ENCODE results near the gene ST3GAL5. TPM values are rescaled to one million over a fixed set of nuclear protein-coding genes. Genes with fewer than 3 reads are reported as not detected.

ST3GAL5 gene
- total RNA-seq, 1 donor from 2014 or later: 9.9 TPM

DNA sequence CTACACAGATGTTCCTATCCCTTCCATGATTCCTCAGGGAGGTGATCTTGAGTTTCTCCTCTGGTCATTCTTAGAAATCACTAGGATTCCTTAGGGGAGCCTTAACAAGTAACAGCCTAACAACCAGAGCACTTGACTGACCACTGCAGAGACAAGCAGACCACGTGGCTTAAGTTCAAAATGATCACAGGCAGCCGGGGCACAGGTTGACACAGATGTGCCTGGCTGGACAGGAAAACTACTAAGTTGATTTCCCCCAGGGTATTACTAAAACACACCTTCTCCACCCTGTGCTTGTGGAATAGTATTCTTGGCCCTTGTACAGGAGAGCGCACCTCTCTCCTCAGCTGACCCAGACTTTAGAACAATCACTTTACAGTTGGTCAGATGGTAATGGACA, 29.9 kb downstream of the ST3GAL5 start:
- no peak overlapping the region for H3K27ac Mint-ChIP-seq
- H3K36me3 ChIP-seq: no peaks in the 10 kb centered on the region
- no peak for DNase-seq (ENCODE audit: low spot score)

DNA sequence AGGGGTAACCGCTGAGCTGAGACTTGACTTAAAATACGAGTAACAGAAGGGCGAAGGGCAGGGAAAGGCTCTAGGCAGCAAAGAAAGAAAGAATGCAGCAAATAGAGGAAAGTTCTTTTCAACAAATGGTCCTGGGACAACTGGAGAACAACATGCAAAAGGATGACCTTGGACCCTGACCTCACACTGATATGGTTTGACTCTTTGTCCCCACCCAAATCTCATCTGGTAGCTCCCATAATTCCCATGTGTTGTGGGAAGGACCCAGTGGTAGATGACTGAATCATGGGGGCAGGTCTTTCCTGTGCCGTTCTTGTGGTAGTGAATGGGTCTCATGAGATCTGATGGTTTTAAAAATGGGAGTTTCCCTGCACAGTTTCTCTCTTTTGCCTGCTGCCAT, 33.9 kb downstream of the ST3GAL5 start:
- no peaks in the 10 kb centered on the region for H3K79me2 ChIP-seq (ENCODE audit: low read depth)
- no peaks in the 10 kb centered on the region for H3K27me3 ChIP-seq
- no peaks in the 10 kb centered on the region for H3K4me1 ChIP-seq
- no peak overlapping the region for H3K9ac ChIP-seq
- H3K9me3 ChIP-seq (ENCODE audit: low read depth): no peaks in the 10 kb centered on the region
- H3K27ac Mint-ChIP-seq: no peak overlapping the region
- H3F3A ChIP-seq (ENCODE audit: low read depth): no peaks in the 10 kb centered on the region
- H3K27ac ChIP-seq: no peak overlapping the region
- no peaks in the 10 kb centered on the region for H3K4me1 Mint-ChIP-seq
- no peak overlapping the region for H3K4me3 ChIP-seq
- no peaks in the 10 kb centered on the region for H4K20me1 ChIP-seq (ENCODE audit: low read depth)
- no peaks in the 10 kb centered on the region for H3K9me3 Mint-ChIP-seq
- no peaks in the 10 kb centered on the region for H3K27me3 Mint-ChIP-seq (ENCODE audit: insufficient read depth, low read depth)
- no peak overlapping the region for H2AFZ ChIP-seq (replicated peaks)
- H3K4me3 Mint-ChIP-seq: no peak overlapping the region
- DNase-seq (ENCODE audit: low spot score): no peak
- H3K4me2 ChIP-seq: no peak overlapping the region
- TF ChIP-seq, protein P1, sequence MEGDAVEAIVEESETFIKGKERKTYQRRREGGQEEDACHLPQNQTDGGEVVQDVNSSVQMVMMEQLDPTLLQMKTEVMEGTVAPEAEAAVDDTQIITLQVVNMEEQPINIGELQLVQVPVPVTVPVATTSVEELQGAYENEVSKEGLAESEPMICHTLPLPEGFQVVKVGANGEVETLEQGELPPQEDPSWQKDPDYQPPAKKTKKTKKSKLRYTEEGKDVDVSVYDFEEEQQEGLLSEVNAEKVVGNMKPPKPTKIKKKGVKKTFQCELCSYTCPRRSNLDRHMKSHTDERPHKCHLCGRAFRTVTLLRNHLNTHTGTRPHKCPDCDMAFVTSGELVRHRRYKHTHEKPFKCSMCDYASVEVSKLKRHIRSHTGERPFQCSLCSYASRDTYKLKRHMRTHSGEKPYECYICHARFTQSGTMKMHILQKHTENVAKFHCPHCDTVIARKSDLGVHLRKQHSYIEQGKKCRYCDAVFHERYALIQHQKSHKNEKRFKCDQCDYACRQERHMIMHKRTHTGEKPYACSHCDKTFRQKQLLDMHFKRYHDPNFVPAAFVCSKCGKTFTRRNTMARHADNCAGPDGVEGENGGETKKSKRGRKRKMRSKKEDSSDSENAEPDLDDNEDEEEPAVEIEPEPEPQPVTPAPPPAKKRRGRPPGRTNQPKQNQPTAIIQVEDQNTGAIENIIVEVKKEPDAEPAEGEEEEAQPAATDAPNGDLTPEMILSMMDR (IDR thresholded peaks at IDR 0.05): no peak
- TF ChIP-seq EZH2 (IDR thresholded peaks at IDR 0.05): no peak
- TF ChIP-seq EZH2phosphoT487 (IDR thresholded peaks at IDR 0.05): no peak
- no peaks in the 10 kb centered on the region for H3K36me3 ChIP-seq
- peaks cover 17% of the 10 kb centered on the region for H3K36me3 Mint-ChIP-seq

More for the DNA sequence above, 29.9 kb downstream of the ST3GAL5 start:
- Histone ChIP-seq H2AFZ (replicated peaks) (no peak overlapping the region), H4K20me1 (ENCODE audit: low read depth) (no peaks in the 10 kb centered on the region), H3F3A (ENCODE audit: low read depth) (no peaks in the 10 kb centered on the region), H3K79me2 (ENCODE audit: low read depth) (no peaks in the 10 kb centered on the region), H3K4me1 (no peaks in the 10 kb centered on the region), H3K4me3 (no peak overlapping the region), H3K9me3 (ENCODE audit: low read depth) (no peaks in the 10 kb centered on the region), H3K9ac (no peak overlapping the region), H3K27ac (no peak overlapping the region), H3K27me3 (no peaks in the 10 kb centered on the region), H3K4me2 (no peak overlapping the region)
- no peak overlapping the region for H3K4me3 Mint-ChIP-seq
- no peaks in the 10 kb centered on the region for H3K9me3 Mint-ChIP-seq
- H3K36me3 Mint-ChIP-seq: peaks cover 9% of the 10 kb centered on the region
- no peak for TF ChIP-seq EZH2phosphoT487 (IDR thresholded peaks at IDR 0.05)
- TF ChIP-seq, protein P1 (IDR thresholded peaks at IDR 0.05): no peak
- no peak for TF ChIP-seq EZH2 (IDR thresholded peaks at IDR 0.05)
- H3K4me1 Mint-ChIP-seq: no peaks in the 10 kb centered on the region
- no peaks in the 10 kb centered on the region for H3K27me3 Mint-ChIP-seq (ENCODE audit: insufficient read depth, low read depth)

DNA sequence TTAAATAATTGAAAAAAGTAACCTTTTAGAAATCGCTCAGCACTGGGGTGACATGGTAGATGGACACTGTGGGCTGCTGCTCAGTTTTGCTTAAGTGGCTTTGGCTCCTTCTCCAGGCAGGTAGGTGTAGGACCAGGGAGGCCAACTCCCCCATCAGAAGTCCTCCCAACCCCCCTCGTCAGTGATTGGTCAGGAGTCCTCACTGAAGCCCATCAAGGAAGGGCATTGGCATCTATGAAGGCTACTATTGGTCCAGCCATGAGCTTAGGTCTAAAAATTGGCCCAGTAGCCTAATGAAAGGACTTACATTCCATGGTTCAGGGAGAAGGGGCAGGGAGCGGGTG, 34.7 kb downstream of the ST3GAL5 start:
- no peak for DNase-seq (ENCODE audit: low spot score)
- H3K4me2 ChIP-seq: no peak overlapping the region
- no peaks in the 10 kb centered on the region for H4K20me1 ChIP-seq (ENCODE audit: low read depth)
- H3K4me1 ChIP-seq: no peaks in the 10 kb centered on the region
- no peaks in the 10 kb centered on the region for H3K9me3 ChIP-seq (ENCODE audit: low read depth)
- no peak overlapping the region for H3K4me3 Mint-ChIP-seq
- no peak overlapping the region for H3K27ac Mint-ChIP-seq
- peaks cover 17% of the 10 kb centered on the region for H3K36me3 Mint-ChIP-seq
- no peak overlapping the region for H3K9ac ChIP-seq
- H3K79me2 ChIP-seq (ENCODE audit: low read depth): no peaks in the 10 kb centered on the region
- H2AFZ ChIP-seq (replicated peaks): no peak overlapping the region
- no peak overlapping the region for H3K27ac ChIP-seq
- H3K27me3 ChIP-seq: no peaks in the 10 kb centered on the region
- no peaks in the 10 kb centered on the region for H3F3A ChIP-seq (ENCODE audit: low read depth)
- no peak overlapping the region for H3K4me3 ChIP-seq
- H3K9me3 Mint-ChIP-seq: no peaks in the 10 kb centered on the region
- TF ChIP-seq EZH2phosphoT487 (IDR thresholded peaks at IDR 0.05) (no peak), EZH2 (IDR thresholded peaks at IDR 0.05) (no peak)
- TF ChIP-seq, protein P1 (IDR thresholded peaks at IDR 0.05): no peak
- no peaks in the 10 kb centered on the region for H3K4me1 Mint-ChIP-seq
- H3K36me3 ChIP-seq: no peaks in the 10 kb centered on the region
- no peaks in the 10 kb centered on the region for H3K27me3 Mint-ChIP-seq (ENCODE audit: insufficient read depth, low read depth)

Data from neural progenitor cell (in vitro differentiated cells).